OCI-M2 (cell line): Measurements from ENCODE around the gene CPXM1.
"Not testable (repeated sequence)": the region's sequence is repeated elsewhere in the genome, so short reads cannot be mapped to it uniquely, and the experiment has no call there.

ENCODE experiments used
- DNase-seq: peaks from one replicate; lab custom pipeline; 2025; ENCODE audit not compliant: unreplicated experiment; lab: John Stamatoyannopoulos, UW

Gene CPXM1

DNA sequence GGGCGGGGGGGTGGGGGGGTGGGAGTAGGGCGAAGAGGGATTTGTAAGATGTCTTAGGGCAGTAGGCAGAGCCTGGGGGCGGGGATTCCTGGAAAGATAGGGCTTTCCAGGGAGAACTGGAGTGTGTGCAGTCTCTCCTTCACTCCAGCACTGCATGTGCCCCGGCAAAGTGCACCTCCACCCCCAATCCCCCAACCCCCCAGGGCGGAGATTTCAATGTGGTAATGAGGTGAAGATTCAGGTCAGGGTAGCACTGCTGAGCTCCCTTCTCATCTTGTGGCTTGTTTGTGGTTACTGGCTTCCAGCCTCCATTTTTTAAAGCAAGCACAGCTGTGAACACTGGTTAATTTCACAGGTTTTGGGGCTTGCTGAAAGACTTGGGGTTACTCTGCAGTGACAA lies 21.6 kb upstream of the CPXM1 start:
- no peak for DNase-seq

DNA sequence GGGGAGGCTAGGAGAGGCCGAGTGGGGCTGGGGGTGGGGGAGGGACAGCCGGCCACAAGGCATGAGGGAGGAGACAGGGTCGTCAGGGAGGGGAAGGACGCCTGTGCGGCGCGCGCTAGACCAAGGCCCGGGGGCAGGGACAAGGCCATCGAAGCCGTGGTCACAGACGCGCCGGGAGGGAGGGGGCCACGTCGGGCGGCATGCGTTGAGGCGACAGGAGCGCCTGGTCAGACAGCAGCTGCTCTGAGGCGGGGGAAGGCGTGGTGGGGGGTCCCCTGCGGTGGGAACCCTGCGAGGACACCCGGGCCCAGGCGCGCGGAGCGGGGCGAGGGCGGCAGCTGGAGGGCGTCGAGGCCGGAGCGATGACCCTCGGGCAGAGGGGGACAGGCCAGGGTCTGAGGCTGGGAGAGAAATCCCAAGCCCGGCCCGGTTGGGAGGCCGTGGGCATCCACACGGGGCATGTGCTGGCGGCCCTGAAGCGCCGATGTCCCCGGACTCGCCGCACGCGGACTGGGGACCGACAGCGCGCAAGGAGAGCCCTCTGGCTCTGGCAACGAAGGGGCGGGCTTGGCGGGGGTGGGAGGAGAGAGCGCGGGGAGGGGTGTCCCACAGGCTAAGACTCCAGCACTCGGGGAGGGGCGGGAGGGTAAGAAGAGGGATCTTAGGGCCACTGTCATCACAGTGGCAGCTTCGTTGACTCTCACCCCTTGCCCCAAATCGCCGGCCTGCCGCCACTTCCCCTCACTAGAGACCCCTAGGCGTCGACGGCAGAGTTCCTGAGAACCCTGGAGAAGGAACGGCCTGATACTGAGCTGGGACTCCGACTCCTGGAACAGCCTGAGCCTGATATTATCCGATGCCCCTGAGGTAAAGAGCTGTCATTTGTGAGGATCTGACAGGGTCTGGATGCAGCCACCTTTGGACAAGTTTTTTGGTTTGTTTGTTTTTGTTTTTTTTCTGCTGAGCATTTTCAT lies 20.8 kb upstream of the CPXM1 start:
- no peak for DNase-seq

DNA sequence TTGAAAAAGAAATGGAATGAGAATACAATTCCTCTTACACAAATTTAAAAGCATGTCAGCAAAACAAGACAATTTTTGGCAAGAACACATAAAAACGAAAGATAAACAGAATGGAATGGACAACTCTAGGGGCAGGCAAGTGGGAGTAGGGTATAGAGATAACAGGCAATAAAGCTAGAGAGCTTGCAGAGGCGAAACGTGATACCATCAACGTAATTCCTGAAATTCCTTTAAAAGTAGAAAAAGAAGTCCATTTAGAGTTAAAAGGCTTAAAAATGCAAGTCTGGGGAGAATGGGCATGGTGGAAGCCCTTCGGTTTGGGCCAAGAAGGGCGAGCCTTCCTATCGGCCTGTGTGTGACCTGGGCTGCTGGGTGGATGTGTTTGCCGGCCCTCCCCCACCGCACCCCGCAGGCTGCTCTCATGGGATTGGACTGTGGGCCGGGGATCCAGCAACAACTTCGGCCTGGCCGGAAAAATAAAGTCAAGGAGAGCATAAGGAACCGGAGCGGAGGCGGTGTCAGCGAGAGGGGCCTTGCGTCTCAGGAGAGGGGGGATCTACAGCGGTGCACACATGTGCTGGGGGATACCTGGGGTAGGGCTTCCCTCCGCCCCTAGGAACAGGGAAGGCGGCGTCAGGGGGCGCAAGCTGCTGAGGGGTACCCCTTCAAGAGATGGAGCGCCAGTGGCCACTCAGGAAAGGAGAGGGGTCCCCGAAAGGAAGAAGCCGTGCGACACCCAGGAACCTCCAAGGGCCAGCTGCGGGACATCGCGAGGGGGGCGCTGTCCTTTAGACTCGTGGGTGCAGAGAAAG lies 19.9 kb upstream of the CPXM1 start:
- no peak for DNase-seq

DNA sequence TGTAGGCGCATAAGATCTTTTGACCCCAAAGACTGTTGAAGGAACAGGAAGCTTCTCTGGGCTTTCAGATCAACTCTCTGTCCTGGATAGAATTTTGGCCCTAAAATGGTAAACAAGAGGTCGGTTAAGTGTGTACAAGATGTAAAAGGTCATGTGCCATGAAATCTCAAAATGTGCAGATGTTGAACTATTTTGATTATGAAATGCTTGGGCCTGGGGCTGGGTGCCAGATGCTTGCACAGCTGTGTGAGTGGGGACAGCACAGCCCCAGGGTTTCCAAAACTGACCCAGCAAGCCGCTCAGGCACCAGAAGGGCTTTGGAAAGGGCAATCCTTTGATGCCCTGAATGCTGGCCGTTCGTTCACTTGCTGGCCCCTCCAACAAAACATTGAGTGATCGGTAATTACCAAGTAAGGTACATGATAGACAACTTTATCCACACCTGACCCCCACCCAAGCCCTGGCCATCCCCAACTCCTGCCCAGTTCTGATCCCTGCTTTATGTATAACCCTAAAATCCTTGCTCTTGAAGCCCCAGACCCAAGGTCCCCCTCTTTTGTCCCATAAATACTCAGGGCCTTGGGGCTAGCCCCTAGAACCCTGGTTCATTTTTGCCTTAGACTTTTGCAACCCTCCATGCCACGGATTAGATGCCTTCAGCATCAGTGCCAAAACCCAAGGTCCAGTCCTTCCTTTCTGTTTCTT lies 17.6 kb upstream of the CPXM1 start:
- no peak for DNase-seq

DNA sequence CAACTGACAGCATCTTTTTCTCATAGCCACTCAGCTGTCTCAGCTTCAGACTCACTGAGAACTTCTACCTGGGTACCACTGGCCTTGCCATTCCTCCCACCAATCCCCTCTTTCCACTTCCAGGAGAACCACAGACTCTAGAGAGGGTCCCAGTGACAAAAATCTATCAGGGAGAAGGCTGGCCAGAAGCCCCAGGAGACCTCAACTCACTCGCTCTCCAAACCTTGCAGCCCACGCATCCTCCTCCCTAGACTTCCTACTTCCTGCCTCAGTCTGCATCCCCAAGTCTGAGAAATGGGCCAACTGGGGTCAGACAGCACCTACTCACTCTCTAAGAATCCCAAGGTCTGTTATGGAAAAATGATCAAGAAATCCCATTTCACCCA lies 16.9 kb upstream of the CPXM1 start:
- no peak for DNase-seq

DNA sequence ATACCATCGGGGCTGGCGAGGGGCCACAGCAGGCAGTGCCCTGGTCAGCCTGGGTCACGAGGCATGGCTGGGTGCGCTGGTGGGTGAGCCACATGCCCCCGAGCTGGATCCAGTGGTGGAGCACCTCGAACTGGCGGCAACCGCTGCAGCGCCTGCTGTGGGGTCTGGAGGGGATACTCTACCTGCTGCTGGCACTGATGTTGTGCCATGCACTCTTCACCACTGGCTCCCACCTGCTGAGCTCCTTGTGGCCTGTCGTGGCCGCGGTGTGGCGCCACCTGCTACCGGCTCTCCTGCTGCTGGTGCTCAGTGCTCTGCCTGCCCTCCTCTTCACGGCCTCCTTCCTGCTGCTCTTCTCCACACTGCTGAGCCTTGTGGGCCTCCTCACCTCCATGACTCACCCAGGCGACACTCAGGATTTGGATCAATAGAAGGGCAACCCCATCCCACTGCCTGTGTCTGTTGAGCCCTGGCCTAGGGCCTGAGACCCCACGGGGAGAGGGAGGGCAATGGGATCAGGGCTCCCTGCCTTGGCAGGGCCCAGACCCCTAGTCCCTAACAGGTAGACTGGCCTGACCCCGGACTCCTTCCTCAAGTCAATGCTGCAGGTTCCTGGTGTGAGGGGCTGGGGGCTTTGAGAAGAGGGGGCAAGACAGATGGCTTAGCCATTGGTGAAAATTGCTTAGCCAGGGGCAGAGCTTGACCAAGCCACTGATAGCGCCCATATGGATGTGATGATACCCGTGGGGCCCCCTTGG lies 16.3 kb upstream of the CPXM1 start:
- DNase-seq = no peak

DNA sequence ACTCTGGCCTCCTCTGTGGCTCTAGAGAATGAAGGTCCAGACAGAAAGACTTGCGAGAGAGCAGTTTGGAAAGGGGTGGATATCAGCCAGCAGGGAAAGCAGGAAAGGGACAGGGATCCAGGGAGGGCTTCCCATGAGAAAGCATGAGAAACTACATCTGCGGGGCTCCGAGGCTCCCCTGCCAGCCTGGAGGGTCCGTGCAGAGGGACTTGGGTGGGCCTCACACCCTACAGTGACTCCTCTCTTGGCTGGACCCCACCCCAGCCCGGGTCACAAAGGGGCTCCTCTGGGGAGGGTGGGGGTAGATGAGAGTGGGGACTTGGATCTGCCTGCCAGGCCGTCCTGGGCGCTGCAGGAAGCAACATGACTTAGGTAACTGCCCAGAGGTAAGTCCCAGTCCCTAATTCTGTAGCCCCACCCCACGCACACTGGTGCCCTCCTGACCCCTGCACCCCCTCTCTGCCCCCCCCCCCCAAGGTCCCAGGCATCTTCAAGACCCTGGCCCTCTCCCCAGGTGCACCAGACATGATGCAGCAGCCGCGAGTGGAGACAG lies 15.7 kb upstream of the CPXM1 start, which contains the start of gene TMEM239:
Gene TMEM239 (plus strand): TSS at position 335 of the 553 bp plus-strand sequence. CDS start 191 bp downstream, at position 526.
- no peak for DNase-seq

DNA sequence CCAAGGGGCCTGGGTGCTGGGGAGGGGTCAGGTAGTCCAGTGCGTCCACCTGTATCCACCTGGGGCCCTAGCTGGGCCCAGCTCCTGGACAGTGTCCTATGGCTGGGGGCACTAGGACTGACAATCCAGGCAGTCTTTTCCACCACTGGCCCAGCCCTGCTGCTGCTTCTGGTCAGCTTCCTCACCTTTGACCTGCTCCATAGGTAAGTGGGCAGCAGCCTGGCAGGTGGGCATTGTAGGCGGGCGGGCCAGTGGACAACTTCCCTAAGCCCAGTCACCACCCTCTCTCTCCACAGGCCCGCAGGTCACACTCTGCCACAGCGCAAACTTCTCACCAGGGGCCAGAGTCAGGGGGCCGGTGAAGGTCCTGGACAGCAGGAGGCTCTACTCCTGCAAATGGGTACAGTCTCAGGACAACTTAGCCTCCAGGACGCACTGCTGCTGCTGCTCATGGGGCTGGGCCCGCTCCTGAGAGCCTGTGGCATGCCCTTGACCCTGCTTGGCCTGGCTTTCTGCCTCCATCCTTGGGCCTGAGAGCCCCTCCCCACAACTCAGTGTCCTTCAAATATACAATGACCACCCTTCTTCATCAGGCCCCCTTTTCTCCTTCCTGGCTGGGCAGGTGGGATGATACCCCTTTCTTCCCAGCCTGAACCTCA lies 14.9 kb upstream of the CPXM1 start:
- no peak for DNase-seq

DNA sequence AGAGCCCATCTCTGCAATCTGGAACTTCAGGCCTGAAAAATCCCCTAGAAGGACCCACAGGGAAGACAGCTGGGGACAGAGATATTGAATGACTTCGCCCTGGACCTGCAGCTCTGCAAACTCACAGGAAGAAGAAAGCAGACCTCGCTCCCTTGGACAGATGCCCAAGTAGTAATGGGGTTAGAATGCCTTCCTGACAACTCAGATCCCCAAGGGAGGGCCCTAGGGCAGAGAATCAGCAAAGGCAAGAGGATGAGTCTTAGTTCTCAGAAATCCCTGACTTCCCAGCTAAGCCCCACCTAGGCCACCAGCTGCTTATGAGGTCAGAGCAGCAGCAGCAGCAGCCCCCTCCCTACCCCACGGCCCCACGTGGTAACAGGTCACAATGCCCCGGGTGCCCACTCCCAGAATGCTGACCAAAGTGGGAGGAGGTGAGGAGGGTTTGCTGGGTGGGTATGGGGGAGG lies 14.2 kb upstream of the CPXM1 start, which contains the start of gene C20orf141:
Gene C20orf141 (plus strand): TSS at position 401 of the 465 bp plus-strand sequence. CDS start 198 bp downstream, outside the sequence.
- DNase-seq = no peak

DNA sequence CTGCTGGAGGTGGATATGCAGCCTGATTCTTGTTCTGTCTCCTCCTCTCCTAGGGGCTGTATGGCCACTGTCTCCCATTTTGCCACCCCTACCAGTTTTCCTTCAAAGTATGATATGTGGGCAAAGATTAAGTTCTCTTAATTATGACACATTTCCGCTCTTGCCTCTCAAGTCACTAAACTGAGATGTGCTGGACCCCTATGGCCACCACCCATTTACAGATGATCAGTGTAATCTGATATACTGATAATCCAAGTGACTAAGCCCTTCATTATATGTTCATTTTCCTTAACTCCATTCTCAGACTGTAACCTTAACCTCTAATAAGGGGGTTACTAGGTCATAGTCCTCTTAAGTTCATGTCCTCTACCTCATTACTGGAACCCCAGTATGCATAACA lies 13.6 kb upstream of the CPXM1 start:
- DNase-seq = no peak

DNA sequence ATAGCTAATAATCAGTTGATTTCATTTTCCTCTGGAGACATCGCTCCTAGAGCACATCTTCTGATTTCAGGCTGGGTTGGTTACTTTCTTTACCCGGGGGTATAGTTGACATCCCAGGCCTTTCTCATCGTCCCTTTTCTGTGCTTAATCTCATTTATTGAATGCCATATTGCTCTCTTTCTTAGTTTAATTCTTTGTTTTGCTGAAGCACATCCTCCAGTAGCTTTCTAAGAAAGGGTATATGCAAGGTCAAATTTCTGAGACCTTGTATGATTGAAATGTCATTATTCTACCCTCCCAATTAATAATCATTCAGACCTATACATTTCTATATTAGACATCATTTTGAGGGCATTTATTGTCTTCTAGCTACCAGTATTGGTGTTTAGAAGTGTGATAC lies 11.8 kb upstream of the CPXM1 start:
- no peak for DNase-seq

DNA sequence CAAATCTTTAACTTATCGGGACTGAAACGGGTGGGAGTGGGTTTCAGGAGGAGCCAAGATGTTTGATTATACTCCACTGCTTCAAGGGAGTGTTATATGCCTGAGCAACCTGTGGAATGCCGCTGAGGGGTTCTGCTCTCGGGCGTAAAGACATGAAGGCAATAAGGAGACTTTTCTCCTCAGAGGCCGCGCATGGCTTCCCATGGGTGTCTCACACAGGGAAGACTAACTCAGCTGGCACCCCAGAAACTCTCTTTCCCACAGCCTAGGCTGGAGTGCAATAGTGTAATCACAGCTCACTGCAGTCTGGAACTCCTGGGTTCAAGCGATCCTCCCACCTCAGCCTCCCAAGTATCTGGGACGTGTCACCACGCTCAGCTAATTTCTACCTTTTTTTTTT lies 9.3 kb upstream of the CPXM1 start:
- DNase-seq = no peak

DNA sequence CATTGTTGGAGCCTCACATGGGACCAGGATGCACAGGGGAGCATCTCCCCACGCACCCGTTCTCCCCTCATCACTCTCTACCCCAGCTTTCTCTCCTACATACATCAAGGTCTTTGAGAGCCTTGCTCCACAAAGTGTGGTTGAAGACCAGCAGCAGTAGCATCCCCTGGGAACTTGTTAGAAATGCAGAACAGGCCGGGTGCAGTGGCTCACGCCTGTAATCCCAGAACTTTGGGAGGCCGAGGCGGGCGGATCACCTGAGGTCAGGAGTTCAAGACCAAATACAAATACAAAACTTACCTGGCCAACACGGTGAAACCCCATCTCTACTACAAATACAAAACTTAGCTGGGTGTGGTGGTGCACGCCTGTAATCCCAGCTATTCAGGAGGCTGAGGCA lies 7.5 kb upstream of the CPXM1 start:
- not testable (repeated sequence) for DNase-seq

DNA sequence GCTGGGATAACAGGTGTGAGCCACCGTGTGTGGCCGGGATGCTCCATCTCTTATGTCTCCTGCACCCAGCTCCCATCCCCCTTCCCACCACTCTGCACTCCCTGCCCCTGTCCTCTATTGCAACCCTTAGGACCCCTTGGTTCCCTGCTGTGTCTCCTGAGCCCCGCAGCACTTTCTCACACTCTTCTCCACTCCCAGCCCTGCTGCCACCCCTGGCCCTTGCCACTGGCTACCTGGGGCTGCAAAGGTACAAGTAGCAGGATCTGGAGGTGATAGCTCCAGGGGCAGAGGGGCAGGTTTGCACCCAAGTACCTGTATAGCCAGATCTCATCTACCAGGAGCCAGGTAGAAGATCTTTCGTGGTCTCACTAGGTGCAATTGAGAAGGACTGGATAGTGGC lies 6.6 kb upstream of the CPXM1 start:
- no peak for DNase-seq

DNA sequence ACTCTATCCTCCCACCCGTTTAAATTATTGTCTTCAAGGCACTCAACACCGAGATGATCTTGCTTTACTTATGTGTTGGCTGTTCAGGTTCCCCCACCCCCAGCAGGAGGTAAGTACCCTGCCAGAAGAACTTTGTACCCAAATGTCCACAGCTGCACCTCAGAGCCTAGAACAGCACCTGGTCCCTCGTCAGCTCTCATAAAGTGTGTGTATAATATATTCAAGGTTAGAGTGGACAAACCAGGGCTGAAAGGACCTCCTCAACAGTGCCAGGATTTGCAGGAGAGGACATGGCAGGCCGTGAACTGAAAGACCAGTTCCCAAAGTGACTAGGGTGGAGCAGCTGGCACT lies 5.9 kb upstream of the CPXM1 start:
- no peak for DNase-seq

DNA sequence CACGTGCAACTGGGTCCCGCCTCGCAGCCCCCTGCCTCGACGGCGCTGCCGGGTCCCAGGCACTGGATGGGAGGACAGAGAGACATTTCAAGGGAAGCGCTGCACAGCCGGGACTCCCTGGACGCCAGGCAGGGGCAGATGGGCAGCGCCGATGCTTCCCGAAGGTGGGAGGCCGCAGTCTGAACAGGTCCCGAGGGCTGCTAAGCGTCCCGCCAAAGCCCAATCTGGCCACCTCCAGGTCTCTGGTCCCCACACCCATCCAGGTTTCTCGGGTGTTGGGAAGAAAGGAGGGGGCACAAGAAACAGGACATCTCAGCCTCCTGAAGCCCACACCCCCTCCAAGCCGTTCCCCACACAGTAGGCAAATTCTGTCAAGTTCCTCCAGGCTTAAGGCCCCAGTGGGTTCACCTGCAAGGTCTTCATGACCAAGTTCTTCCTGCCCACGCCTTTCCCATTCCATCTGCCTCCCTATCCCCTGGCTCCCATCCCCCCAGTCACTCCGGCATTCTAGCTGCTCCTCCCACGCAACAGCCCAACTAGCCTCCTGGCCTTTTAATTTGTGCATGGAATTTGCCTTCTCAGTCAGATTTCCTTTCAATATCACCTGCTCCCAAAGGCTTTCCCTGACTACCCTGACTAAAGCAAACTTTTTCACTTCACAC lies 5.4 kb upstream of the CPXM1 start:
- DNase-seq = no peak

DNA sequence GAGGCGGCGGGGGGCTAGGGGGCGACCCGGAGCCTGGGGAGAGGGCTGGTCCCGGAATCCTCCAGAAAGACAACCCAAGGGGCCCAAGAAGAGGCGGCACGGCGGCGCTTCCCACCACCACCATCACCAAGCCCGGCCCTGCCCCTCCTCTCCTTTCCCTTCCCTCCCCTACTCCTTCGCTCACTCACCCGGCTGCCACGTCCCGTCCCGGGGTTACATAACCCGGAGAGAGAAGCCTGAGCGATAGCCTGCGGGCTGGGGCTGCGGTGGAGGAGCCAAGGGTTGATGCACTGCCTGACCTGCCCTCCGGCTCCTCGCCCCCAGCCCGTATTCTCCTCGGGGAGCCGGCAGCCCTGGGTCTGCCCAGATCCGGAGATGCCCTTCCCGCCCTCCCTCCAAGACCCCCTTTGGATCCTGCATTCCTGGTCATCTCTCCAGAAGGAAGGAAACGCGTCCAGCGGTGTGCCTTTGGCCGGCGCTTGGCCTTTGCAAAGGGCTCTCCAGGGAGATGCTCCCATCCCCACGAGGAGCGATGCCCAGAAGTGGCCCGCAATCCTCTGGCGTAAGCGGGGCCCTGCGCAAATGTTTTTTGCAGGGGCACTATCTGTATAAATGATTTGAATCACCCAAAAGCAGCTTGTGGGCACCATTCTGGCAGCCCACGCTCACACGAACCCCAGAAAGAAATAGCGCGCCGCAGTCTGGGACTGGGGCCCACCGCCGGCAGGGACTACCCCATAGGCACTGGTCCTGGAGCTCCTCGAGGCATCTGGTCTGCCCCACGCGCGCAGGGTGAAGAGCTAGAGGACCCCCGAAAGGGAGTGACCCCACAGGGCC lies 4.6 kb upstream of the CPXM1 start:
- DNase-seq = no peak
